HEK293 (cell line): ENCODE measurements around the gene GTF2I.
"Not testable (repeated sequence)": the region's sequence is repeated elsewhere in the genome, so short reads cannot be mapped to it uniquely, and the experiment has no call there.

Experiments
- REST ChIP-seq: fragments of 450-650 bp; formaldehyde crosslinking; IDR thresholded peaks from 2 replicates; pipeline ENCODE4 v1.5.1; 2016; ENCODE audit warnings: missing biosample characterization, missing genetic modification characterization
- SETDB1 ChIP-seq: IDR thresholded peaks from one replicate; pipeline ENCODE4 v1.6.1; 2017; ENCODE audit warnings: mild to moderate bottlenecking, low read length, moderate library complexity, mixed read lengths; ENCODE audit not compliant: insufficient read length
- YY2 ChIP-seq: fragments of 450-650 bp; formaldehyde crosslinking; IDR thresholded peaks from 2 replicates; pipeline ENCODE4 v1.5.1; 2016; ENCODE audit warnings: missing biosample characterization, missing genetic modification characterization
- ZNF510 ChIP-seq: fragments of 450-650 bp; formaldehyde crosslinking; IDR thresholded peaks from 2 replicates; pipeline ENCODE4 v1.5.1; 2018; ENCODE audit warnings: mild to moderate bottlenecking, missing genetic modification characterization, missing biosample characterization; ENCODE audit not compliant: insufficient replicate concordance
- ZNF692 ChIP-seq: fragments of 450-650 bp; formaldehyde crosslinking; IDR thresholded peaks from 2 replicates; pipeline ENCODE4 v1.5.1; 2016; ENCODE audit warnings: missing biosample characterization, missing genetic modification characterization
- ZNF776 ChIP-seq: fragments of 450-650 bp; formaldehyde crosslinking; IDR thresholded peaks from 2 replicates; pipeline ENCODE4 v1.5.0; 2017; ENCODE audit warnings: missing biosample characterization, missing genetic modification characterization, borderline replicate concordance
- ZNF777 ChIP-seq: fragments of 450-650 bp; formaldehyde crosslinking; IDR thresholded peaks from 2 replicates; pipeline ENCODE4 v1.5.1; 2017; ENCODE audit warnings: missing biosample characterization, missing genetic modification characterization, borderline replicate concordance

GRCh38 chr7:74770062-74770461, 112.5 kb downstream of the GTF2I start:
- TF ChIP-seq ZNF776; YY2 (tag by site-specific recombination); ZNF510 (tag by site-specific recombination); SETDB1; REST (tag by site-specific recombination); ZNF777; ZNF692 (tag by site-specific recombination): not testable (repeated sequence)
